Peyer's patch (tissue), 4 donors: Measurements from ENCODE around the gene PRPH.

Experiments
- CTCF ChIP-seq, 6 experiments: fragments of 450-650 bp in 4 of 6; fragments of 200-600 bp in 2 of 6; sonication (generic) in 1 of 6; IDR thresholded peaks; one replicate each; pipeline ENCODE4 v1.5.1; 2017 to 2019; ENCODE audit warnings: antibody characterized with exemption in 6 of 6, mild to moderate bottlenecking in 3 of 6, moderate library complexity in 1 of 6
- POLR2A ChIP-seq, 2 donors: fragments of 450-650 bp; IDR thresholded peaks; one replicate each; pipeline ENCODE4 v1.5.1; 2017; ENCODE audit warnings: antibody characterized with exemption in 2 of 2, mild to moderate bottlenecking in 2 of 2, moderate library complexity in 2 of 2

- TF ChIP-seq POLR2A (IDR thresholded peaks at IDR 0.05) = no peak
- TF ChIP-seq CTCF (IDR thresholded peaks at IDR 0.05) = no peak
These were observed 204 bp upstream of the PRPH start for GRCh38 chr12:49294804-49295081.
